Memory B cell (primary cell): ENCODE results near the gene FXYD7.

Experiments
- ATAC-seq: fragments of 150-1000 bp; cut with Tn5 transposase; 2 replicates; pipeline ENCODE4 v1.10.0; 2021; ENCODE audit warnings: low read depth, mild to moderate bottlenecking, moderate library complexity
- DNase-seq, 2 donors: peaks; one replicate each; pipeline ENCODE4 v3.0.0; 2022; ENCODE audit warnings: low spot score in 2 of 2
- H3K27ac Mint-ChIP-seq: one replicate; pipeline ENCODE4 v1.8.0; 2022; ENCODE audit warnings: mild to moderate bottlenecking, moderate library complexity, mixed read lengths
- H3K27me3 Mint-ChIP-seq: one replicate; pipeline ENCODE4 v1.8.0; 2022; ENCODE audit warnings: mixed read lengths
- H3K36me3 Mint-ChIP-seq: one replicate; pipeline ENCODE4 v1.8.0; 2022; ENCODE audit warnings: mild to moderate bottlenecking, mixed read lengths
- H3K4me1 Mint-ChIP-seq: one replicate; pipeline ENCODE4 v1.8.0; 2022; ENCODE audit warnings: mixed read lengths
- H3K4me3 Mint-ChIP-seq: one replicate; pipeline ENCODE4 v1.8.0; 2022; ENCODE audit warnings: mild to moderate bottlenecking, moderate library complexity, mixed read lengths
- H3K9me3 Mint-ChIP-seq: one replicate; pipeline ENCODE4 v1.8.0; 2022; ENCODE audit warnings: mixed read lengths

FXYD7 gene

DNA sequence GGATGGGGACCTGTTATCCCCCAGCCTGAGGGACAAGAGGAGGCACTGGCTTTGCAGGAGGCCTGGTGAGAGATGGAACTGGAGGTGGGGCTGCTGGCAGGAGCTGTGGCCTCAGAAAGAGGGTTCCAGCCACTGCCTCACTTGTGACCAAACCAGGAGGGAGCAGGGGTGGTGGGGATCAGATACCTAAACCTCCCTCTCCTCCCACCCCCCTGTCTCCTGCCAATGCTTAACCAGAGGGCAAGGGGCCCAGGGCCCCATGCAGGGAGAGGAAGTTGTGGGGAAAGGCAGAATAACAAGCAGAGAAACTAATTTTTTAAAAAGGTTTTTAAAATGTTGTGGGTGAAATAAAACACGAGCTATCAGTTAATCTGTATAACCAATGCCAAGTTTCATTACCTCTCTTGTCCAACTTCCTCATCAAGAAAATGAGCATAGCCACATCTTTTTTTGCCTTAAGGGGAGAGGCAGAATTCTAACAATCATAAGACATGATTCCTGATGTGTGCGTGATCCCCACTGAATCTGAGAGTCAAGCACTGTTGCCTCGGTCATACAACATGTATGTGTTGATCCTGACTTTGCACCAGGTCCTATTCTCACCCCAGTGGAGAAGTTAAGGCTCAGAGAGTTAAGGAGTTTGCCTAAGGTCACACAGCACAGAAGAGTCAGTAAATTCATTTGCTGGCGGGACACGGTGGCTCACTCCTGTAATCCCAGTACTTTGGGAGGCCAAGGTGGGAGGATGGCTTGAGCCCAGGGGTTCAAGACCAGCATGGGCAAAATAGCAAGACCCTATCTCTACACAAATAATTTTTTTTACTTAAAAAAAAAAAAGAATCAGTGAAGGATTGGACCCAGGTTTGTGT, 24.4 kb downstream of the FXYD7 start:
- no peaks in the 10 kb centered on the region for H3K9me3 Mint-ChIP-seq
- peak overlapping the region; percentile 91 for H3K27ac Mint-ChIP-seq
- peak overlapping the region; percentile 15 for H3K4me3 Mint-ChIP-seq
- no peaks in the 10 kb centered on the region for H3K27me3 Mint-ChIP-seq
- ATAC-seq (peak; percentile 72), DNase-seq (no peak)
- H3K4me1 Mint-ChIP-seq, result peaks cover 29% of the 10 kb centered on the region
- H3K36me3 Mint-ChIP-seq, result peaks cover 44% of the 10 kb centered on the region

DNA sequence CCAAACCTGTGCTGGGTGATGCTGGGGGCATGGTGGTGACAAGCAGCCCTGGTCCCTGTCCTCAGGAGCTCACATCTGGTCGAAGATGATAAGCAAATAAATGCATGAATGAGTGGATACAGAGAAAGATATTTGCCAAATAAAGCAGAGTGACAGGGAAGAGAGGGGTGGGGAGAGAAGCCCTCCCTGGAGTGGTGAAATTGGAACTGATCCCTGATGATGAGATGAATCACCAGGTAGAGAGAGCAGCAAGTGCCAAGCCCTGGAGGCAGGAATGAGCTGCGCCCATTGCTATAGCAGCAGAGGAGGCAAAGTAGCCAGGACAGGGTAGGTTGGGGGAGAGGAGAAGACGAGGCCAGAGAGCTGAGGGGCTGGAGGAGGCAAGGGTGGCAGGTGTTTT, 25.1 kb downstream of the FXYD7 start:
- Mint-ChIP-seq H3K4me1 (peaks cover 29% of the 10 kb centered on the region), H3K4me3 (no peak overlapping the region), H3K27ac (peak overlapping the region; percentile 91), H3K9me3 (no peaks in the 10 kb centered on the region), H3K36me3 (peaks cover 39% of the 10 kb centered on the region), H3K27me3 (no peaks in the 10 kb centered on the region)
- DNase-seq, result no peak
- no peak for ATAC-seq

DNA sequence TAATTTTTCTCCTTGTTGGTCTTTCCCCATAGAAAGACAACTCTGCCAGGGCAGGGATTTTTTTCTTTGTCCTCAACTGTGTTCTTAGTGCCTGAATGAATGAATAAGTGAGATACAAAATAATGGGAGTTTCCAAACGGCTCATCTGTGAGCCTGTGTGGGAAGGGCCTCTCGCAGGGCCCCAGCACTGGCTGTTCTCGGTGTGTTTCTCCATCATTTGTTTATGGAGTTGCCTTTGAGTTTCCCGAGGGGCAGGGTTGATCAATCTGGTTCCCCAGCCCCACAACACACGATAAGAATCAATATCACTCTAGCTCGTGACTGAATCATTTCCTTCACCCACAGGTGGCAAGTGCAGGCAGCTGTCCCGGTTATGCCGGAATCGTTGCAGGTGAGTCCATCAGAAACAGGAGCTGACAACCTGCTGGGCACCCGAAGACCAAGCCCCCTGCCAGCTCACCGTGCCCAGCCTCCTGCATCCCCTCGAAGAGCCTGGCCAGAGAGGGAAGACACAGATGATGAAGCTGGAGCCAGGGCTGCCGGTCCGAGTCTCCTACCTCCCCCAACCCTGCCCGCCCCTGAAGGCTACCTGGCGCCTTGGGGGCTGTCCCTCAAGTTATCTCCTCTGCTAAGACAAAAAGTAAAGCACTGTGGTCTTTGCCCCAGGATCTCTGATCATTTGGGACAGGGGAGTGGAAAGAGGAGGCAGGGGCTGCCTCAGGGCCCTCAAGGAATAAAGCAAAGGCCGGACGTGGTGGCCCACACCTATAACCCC, 26.4 kb downstream of the FXYD7 start:
- H3K4me1 Mint-ChIP-seq, result peaks cover 26% of the 10 kb centered on the region
- peak overlapping the region; percentile 82 for H3K27ac Mint-ChIP-seq
- ATAC-seq (no peak), DNase-seq (no peak)
- peaks cover 32% of the 10 kb centered on the region for H3K36me3 Mint-ChIP-seq
- no peaks in the 10 kb centered on the region for H3K9me3 Mint-ChIP-seq
- H3K27me3 Mint-ChIP-seq, result no peaks in the 10 kb centered on the region
- H3K4me3 Mint-ChIP-seq, result no peak overlapping the region

DNA sequence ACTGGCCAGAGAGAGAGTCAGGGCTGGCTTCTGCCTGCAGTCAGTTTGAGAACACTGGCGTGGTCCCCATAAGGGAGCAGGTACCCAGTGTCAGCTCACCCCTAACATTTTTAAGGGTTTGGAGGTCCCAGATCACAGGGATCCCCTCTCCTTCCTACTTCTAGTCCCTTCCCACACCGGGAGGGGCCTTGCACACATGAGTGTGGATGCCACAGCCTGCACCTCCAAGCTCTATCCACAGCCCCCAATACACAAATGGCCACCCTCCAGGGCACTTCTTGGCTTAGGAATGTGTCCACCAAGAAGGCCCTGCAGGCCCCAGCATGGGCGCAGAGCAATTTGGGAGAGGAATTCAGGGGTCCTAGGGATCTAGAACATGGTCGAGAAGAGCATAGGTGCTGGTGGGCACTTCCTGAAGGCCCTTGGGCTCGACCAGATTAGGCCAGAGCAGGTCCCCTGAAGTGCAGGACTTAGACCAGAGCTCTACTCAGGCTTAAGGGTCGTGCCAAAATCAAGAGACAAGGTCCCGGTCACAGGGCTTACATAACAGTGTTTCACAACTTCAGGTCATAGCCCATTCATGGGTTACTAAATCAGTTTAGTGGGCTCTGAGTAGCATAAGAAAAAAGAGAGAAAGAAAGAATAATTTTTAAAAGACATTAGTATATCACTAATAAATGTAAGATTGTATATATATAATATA, 27.5 kb downstream of the FXYD7 start:
- H3K27ac Mint-ChIP-seq, result peak overlapping the region; percentile 75
- H3K36me3 Mint-ChIP-seq, result peaks cover 28% of the 10 kb centered on the region
- peaks cover 31% of the 10 kb centered on the region for H3K4me1 Mint-ChIP-seq
- H3K27me3 Mint-ChIP-seq, result no peaks in the 10 kb centered on the region
- no peak for ATAC-seq
- DNase-seq, result no peak
- no peak overlapping the region for H3K4me3 Mint-ChIP-seq
- no peaks in the 10 kb centered on the region for H3K9me3 Mint-ChIP-seq

DNA sequence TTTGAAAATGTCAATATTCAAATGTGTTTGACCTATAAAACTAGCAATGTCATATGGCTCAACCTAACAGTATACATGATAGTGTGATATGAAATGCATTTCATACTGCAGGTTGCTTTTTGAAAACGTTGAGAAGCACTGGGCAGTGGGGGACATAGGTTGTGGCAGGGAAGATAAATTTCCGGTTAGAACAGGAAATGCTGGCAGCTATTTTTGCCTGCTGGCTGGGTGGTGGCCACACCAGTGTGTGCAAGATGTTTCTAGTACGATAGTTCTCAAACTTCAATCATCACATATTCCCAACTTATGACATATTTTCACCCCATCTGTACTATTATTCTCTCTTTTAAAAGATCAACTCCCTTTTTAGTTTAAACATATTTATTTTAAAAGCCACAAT, 28.7 kb downstream of the FXYD7 start:
- Mint-ChIP-seq H3K27me3 (no peaks in the 10 kb centered on the region), H3K27ac (peak overlapping the region; percentile 68), H3K9me3 (no peaks in the 10 kb centered on the region), H3K4me1 (peaks cover 24% of the 10 kb centered on the region), H3K4me3 (peak overlapping the region; percentile 37), H3K36me3 (peaks cover 16% of the 10 kb centered on the region)
- DNase-seq (no peak), ATAC-seq (peak; percentile 45)

DNA sequence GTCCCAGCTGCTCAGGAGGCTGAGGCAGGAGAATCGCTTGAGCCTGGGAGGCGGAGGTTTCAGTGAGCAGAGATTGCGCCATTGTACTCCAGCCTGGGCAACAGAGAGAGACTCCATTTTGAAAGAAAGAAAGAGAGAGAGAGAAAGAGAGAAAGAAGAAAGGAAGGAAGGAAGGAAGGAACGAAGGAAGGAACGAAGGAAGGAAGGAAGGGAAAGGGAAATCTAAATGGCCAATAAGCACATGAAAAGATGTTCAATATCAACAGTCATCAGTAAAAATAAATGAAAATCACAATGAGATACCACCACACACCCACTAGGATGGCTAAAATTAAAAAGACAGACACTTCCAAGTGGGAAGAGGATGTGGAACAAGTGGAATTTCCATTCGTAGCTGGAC, 31.2 kb downstream of the FXYD7 start:
- Mint-ChIP-seq H3K27ac (peak overlapping the region; percentile 82), H3K36me3 (peaks cover 10% of the 10 kb centered on the region), H3K4me3 (no peak overlapping the region), H3K27me3 (no peaks in the 10 kb centered on the region), H3K4me1 (peaks cover 11% of the 10 kb centered on the region), H3K9me3 (peaks cover 3% of the 10 kb centered on the region)
- DNase-seq (no peak), ATAC-seq (no peak)

DNA sequence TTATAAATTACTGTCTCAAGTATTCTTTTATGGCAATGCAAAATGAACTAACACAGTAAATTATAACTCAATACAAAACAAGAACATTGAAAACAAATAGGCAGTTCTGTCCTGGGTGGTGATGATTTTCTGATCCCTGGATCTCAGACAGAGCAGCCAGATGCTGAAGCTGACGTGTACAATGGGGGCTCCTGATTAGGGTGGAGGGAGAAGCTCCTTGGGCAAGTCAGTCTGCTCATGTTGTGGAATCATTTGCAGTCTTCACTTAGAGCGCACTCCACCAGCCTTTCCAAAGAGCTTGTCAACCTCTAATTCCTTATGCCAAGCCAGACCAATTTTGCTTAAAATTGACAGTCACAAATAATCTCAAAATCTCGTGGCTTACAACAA, 33.1 kb downstream of the FXYD7 start:
- ATAC-seq (no peak), DNase-seq (no peak)
- Mint-ChIP-seq H3K36me3 (peaks cover 8% of the 10 kb centered on the region), H3K4me3 (no peak overlapping the region), H3K27me3 (no peaks in the 10 kb centered on the region), H3K4me1 (peaks cover 14% of the 10 kb centered on the region), H3K9me3 (peaks cover 3% of the 10 kb centered on the region), H3K27ac (no peak overlapping the region)

DNA sequence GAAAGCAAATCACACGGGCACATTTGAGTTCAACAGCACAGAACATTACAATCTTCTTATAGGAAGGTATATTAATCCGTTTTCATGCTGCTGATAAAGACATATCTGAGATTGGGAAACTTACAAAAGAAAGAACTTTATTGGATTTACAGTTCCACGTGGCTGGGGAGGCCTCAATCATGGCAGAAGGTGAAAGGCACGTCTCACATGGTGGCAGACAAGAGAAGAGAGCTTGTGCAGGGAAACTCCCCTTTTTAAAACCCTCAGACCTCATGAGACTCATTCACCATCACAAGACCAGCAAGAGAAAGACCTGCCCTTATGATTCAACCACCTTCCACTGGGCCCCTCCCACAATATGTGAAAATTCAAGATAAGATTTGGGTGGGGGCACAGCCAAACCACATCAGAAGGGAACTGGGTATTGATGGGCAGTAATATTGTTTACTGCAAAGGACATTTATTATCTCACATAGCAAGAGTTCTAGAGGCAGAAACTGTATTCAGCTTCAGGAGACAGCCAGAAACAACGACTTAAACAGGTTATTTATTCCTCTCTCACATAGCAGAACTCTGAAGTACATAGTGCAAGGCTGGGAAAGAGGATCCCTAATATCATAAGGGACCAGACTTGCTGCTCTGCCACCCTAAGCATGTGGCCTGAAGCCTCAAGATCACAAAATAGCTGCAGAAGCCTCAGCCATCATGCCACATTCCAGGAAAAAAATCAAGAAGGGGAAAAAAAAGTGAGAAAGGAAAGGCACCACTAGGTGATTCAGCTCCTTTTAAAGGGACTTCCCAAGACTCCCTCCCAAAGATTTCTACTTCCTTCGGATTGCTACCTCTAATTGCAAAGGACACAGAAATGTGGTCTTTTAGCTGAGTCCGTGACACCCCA, 34.6 kb downstream of the FXYD7 start:
- H3K4me3 Mint-ChIP-seq, result no peak overlapping the region
- peaks cover 13% of the 10 kb centered on the region for H3K4me1 Mint-ChIP-seq
- no peak for ATAC-seq
- peaks cover 8% of the 10 kb centered on the region for H3K36me3 Mint-ChIP-seq
- H3K27ac Mint-ChIP-seq, result no peak overlapping the region
- H3K27me3 Mint-ChIP-seq, result no peaks in the 10 kb centered on the region
- no peak for DNase-seq
- H3K9me3 Mint-ChIP-seq, result peaks cover 3% of the 10 kb centered on the region

DNA sequence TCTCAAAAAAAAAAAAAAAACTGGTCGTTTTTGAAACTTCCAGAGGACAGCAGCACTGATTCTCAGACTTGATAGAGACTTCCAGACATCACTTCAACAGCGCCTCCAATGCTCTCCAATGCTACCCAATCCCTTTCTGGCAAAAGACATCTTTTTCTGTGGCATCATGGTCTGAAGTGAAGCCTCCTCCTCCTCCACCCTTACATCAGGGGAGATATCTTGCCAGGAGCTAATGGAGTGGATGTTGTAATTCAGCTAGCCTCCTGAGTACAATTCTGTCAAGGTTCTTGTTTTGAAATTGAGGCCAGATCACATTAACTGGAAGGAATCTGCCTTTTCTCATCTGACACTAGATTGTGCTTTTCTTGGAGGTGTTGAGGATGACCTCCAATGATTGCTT, 35.6 kb downstream of the FXYD7 start:
- ATAC-seq, result no peak
- Mint-ChIP-seq H3K9me3 (peaks cover 3% of the 10 kb centered on the region), H3K4me1 (peaks cover 17% of the 10 kb centered on the region), H3K36me3 (peaks cover 12% of the 10 kb centered on the region), H3K27ac (no peak overlapping the region), H3K4me3 (no peak overlapping the region), H3K27me3 (no peaks in the 10 kb centered on the region)
- no peak for DNase-seq

DNA sequence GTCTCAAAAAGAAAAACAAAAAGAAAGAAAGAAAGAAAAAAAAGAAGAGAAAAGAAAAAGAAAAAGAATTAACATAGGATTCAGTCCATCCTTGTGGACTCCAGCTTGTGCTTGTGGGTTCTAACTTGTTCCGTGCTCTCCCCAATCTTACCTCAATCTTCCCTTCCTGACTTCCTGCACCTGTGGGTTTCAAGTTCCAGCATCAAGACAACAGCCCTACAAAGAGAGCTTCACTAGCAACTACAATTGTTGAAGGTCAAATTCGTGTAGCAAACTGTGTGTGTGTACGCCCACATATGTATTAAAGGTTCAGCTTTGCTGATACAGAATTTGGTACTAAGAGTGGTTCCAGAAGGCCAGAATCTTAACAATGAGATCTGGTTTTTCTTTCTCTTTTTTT, 36.8 kb downstream of the FXYD7 start:
- no peak for ATAC-seq
- H3K4me1 Mint-ChIP-seq, result peaks cover 17% of the 10 kb centered on the region
- no peaks in the 10 kb centered on the region for H3K27me3 Mint-ChIP-seq

DNA sequence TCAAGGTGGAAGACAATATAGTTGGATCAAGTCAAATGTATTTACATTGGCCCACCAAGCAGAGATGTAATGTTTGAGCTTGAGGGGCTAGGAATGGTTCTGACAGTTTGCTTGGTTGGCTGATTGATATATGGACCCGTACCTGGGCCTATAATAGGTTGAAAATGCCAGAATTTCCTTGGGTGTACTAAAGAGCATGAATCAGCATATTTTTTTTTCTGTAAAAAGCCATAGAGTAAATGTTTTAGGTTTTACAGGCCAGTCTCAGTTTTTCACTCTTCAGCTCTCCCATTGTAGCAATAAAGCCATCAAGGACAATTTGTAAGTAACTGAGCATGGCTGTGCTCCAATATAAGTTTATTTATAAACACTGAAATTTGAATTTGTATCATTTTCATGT, 38.3 kb downstream of the FXYD7 start:
- H3K4me1 Mint-ChIP-seq, result peaks cover 12% of the 10 kb centered on the region
- H3K9me3 Mint-ChIP-seq, result peaks cover 3% of the 10 kb centered on the region
- ATAC-seq (no peak), DNase-seq (no peak)
- no peak overlapping the region for H3K27ac Mint-ChIP-seq
- no peaks in the 10 kb centered on the region for H3K27me3 Mint-ChIP-seq
- H3K4me3 Mint-ChIP-seq, result no peak overlapping the region
- H3K36me3 Mint-ChIP-seq, result peaks cover 8% of the 10 kb centered on the region

More for the DNA sequence above, 36.8 kb downstream of the FXYD7 start:
- peaks cover 12% of the 10 kb centered on the region for H3K36me3 Mint-ChIP-seq
- no peak overlapping the region for H3K4me3 Mint-ChIP-seq
- DNase-seq, result no peak
- peaks cover 3% of the 10 kb centered on the region for H3K9me3 Mint-ChIP-seq
- no peak overlapping the region for H3K27ac Mint-ChIP-seq

DNA sequence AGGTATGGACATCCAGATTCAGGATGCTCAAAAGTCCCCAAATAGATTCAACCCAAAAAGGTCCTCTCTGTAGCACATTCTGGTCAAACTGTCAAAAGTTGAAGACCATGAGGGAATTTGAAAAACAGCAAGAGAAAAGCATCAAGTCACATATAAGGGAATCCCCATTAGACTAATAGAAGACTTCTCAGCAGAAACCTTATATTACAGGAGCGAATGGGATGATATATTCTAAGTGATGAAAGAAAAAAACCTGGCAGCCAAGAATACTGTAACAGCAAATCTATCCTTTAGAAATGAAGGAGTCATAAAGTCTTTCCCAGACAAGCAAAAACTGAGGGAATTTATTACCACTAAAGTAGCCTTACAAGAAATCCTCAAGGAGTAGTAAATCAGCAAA, 41.2 kb downstream of the FXYD7 start:
- no peak overlapping the region for H3K27ac Mint-ChIP-seq
- DNase-seq, result no peak
- peaks cover 4% of the 10 kb centered on the region for H3K36me3 Mint-ChIP-seq
- H3K4me3 Mint-ChIP-seq, result no peak overlapping the region
- H3K9me3 Mint-ChIP-seq, result no peaks in the 10 kb centered on the region
- H3K27me3 Mint-ChIP-seq, result no peaks in the 10 kb centered on the region
- H3K4me1 Mint-ChIP-seq, result peaks cover 8% of the 10 kb centered on the region
- no peak for ATAC-seq

DNA sequence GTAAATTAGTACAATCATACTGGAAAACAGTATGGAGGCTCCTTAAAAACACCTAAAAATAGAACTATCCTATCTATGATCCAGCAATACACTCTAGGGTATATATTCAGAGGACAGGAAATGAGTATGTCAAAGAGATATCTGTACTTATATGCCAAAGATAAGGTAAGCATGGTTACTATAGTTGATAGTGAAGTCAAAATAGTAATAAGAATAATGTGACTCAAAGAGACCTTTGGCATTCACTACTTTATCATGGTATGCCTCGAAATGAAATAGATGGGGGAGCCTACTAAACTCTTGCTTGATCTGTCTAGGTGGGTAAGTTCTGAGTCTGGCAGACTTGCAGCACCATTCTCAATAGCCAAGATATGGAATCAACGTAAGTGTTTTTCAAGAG, 41.8 kb downstream of the FXYD7 start:
- H3K27ac Mint-ChIP-seq, result no peak overlapping the region
- H3K9me3 Mint-ChIP-seq, result no peaks in the 10 kb centered on the region
- no peak overlapping the region for H3K4me3 Mint-ChIP-seq
- DNase-seq (no peak), ATAC-seq (no peak)
- H3K27me3 Mint-ChIP-seq, result no peaks in the 10 kb centered on the region
- H3K4me1 Mint-ChIP-seq, result peaks cover 6% of the 10 kb centered on the region
- H3K36me3 Mint-ChIP-seq, result peaks cover 4% of the 10 kb centered on the region
